ENCODE data around the gene RBM11.

Gene RBM11

GRCh38 chr21:14235101-14235500 is 19.1 kb downstream of the RBM11 start:
- no peak for DNase-seq (ENCODE audit: low read depth)
- no peak for TF ChIP-seq CTCF (conservative IDR thresholded peaks at IDR 0.05; ENCODE audit: low read length)
- no peak overlapping the region for H3K4me3 ChIP-seq (ENCODE audit: low read length)

- DNase-seq (ENCODE audit: low read depth), result no peak
- no peak for TF ChIP-seq CTCF (conservative IDR thresholded peaks at IDR 0.05; ENCODE audit: low read length)
- no peak overlapping the region for H3K4me3 ChIP-seq (ENCODE audit: low read length)
Observed at GRCh38 chr21:14236180-14236579, 20.2 kb downstream of the RBM11 start.

GRCh38 chr21:14239281-14239680 is 23.3 kb downstream of the RBM11 start:
- DNase-seq (ENCODE audit: low read depth), result no peak
- no peak for TF ChIP-seq CTCF (conservative IDR thresholded peaks at IDR 0.05; ENCODE audit: low read length)
- no peak overlapping the region for H3K4me3 ChIP-seq (ENCODE audit: low read length)

GRCh38 chr21:14241297-14241696 is 25.3 kb downstream of the RBM11 start:
- TF ChIP-seq CTCF (conservative IDR thresholded peaks at IDR 0.05; ENCODE audit: low read length), result no peak
- DNase-seq (ENCODE audit: low read depth), result no peak

GRCh38 chr21:14243461-14243860 is 27.5 kb downstream of the RBM11 start:
- no peak overlapping the region for H3K4me3 ChIP-seq (ENCODE audit: low read length)
- no peak for TF ChIP-seq CTCF (conservative IDR thresholded peaks at IDR 0.05; ENCODE audit: low read length)
- DNase-seq (ENCODE audit: low read depth), result no peak

More at GRCh38 chr21:14241297-14241696, 25.3 kb downstream of the RBM11 start:
- no peak overlapping the region for H3K4me3 ChIP-seq (ENCODE audit: low read length)

GRCh38 chr21:14243874-14244273 is 27.9 kb downstream of the RBM11 start:
- no peak for TF ChIP-seq CTCF (conservative IDR thresholded peaks at IDR 0.05; ENCODE audit: low read length)
- no peak for DNase-seq (ENCODE audit: low read depth)
- no peak overlapping the region for H3K4me3 ChIP-seq (ENCODE audit: low read length)

GRCh38 chr21:14244911-14245310 is 29.0 kb downstream of the RBM11 start:
- no peak for DNase-seq (ENCODE audit: low read depth)
- no peak overlapping the region for H3K4me3 ChIP-seq (ENCODE audit: low read length)
- TF ChIP-seq CTCF (conservative IDR thresholded peaks at IDR 0.05; ENCODE audit: low read length), result no peak
